ENCODE measurements around the gene DDIT3.
"Not testable (repeated sequence)": the region's sequence is repeated elsewhere in the genome, so short reads cannot be mapped to it uniquely, and the experiment has no call there.

Gene DDIT3

GRCh38 chr12:57520053-57520818, at the start of gene DDIT3:
Gene DDIT3 (minus strand): TSS chr12:57520514. CDS start chr12:57517406, 3,108 bp downstream.
- FAIRE-seq, result no peak

- no peak for FAIRE-seq
Measured at GRCh38 chr12:57569858-57570257, 49.5 kb upstream of the DDIT3 start.

- no peak for FAIRE-seq
Measured at GRCh38 chr12:57568838-57569237, 48.5 kb upstream of the DDIT3 start.

GRCh38 chr12:57564178-57564740, 43.9 kb upstream of the DDIT3 start:
- FAIRE-seq, result no peak

GRCh38 chr12:57563358-57563757, 43.0 kb upstream of the DDIT3 start:
- no peak for FAIRE-seq

- not testable (repeated sequence) for FAIRE-seq
Measured at GRCh38 chr12:57561117-57561516, 40.8 kb upstream of the DDIT3 start.

GRCh38 chr12:57560516-57560915, 40.2 kb upstream of the DDIT3 start:
- FAIRE-seq, result no peak

GRCh38 chr12:57558864-57559263, 38.5 kb upstream of the DDIT3 start:
- FAIRE-seq, result no peak

GRCh38 chr12:57554897-57555296, 34.6 kb upstream of the DDIT3 start:
- FAIRE-seq, result no peak

- FAIRE-seq, result no peak
Measured at GRCh38 chr12:57554453-57554852, 34.1 kb upstream of the DDIT3 start.

GRCh38 chr12:57553343-57554202, 33.3 kb upstream of the DDIT3 start:
- no peak for FAIRE-seq

- no peak for FAIRE-seq
Measured at GRCh38 chr12:57552835-57553313, 32.6 kb upstream of the DDIT3 start.

- no peak for FAIRE-seq
Measured at GRCh38 chr12:57552306-57552651, 32.0 kb upstream of the DDIT3 start.

GRCh38 chr12:57551637-57552305, 31.5 kb upstream of the DDIT3 start:
- no peak for FAIRE-seq

GRCh38 chr12:57550641-57551549, 30.6 kb upstream of the DDIT3 start:
- FAIRE-seq, result no peak

GRCh38 chr12:57549909-57550640, 29.8 kb upstream of the DDIT3 start, which contains the start of gene KIF5A:
Gene KIF5A (plus strand): TSS chr12:57550044. CDS start chr12:57550272, 228 bp downstream.
- no peak for FAIRE-seq

- no peak for FAIRE-seq
Measured at GRCh38 chr12:57549203-57549908, 29.0 kb upstream of the DDIT3 start.

GRCh38 chr12:57548488-57548887, 28.2 kb upstream of the DDIT3 start:
- FAIRE-seq, result no peak

- no peak for FAIRE-seq
Measured at GRCh38 chr12:57548013-57548315, 27.6 kb upstream of the DDIT3 start.

- FAIRE-seq, result no peak
Measured at GRCh38 chr12:57547288-57548012, 27.1 kb upstream of the DDIT3 start.
